ENCODE measurements around the gene RPAP3. TPM values are rescaled to one million over a fixed set of nuclear protein-coding genes. Genes with fewer than 3 reads are reported as not detected.

The RPAP3 gene
- total RNA-seq, 1 experiment from 2014 or later: 19.5 TPM

GRCh38 chr12:47736216-47736615 is 30.4 kb upstream of the RPAP3 start:
- Histone ChIP-seq H3K4me3 (ENCODE audit: insufficient read depth, low read depth, low read length) (no peak overlapping the region), H3K27me3 (ENCODE audit: control insufficient read depth, insufficient read depth, low read length) (0 out of 2 replicates have a peak, but pooled peaks cover 1% of the 10 kb centered on the region), H3K36me3 (replicated peaks; ENCODE audit: control insufficient read depth, insufficient read depth, low read length) (no peaks in the 10 kb centered on the region)
- DNase-seq: no peak

DNA sequence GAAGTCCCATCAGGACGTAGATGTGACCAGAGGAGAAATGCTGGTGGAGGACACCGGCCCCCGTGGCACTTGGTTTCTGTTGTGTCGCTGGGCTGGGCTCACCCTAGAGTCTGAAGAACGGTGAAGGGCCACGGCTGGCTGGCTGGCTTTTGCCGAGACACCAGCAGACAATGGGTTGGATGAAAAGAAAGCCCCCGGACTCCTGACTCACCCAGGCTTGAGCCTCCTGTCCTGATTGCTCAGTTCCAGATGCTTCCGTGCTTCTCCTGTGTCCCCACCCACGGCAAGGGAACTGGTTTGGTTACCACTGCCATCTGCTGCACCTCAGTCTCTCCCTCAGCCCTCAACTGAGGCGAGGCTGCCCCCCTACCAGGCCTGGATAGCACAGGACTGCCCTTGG is 29.8 kb upstream of the RPAP3 start:
- Histone ChIP-seq H3K36me3 (replicated peaks; ENCODE audit: control insufficient read depth, insufficient read depth, low read length) (no peaks in the 10 kb centered on the region), H3K4me3 (ENCODE audit: insufficient read depth, low read depth, low read length) (no peak overlapping the region), H3K27me3 (ENCODE audit: control insufficient read depth, insufficient read depth, low read length) (no peaks in the 10 kb centered on the region)
- DNase-seq: no peak

DNA sequence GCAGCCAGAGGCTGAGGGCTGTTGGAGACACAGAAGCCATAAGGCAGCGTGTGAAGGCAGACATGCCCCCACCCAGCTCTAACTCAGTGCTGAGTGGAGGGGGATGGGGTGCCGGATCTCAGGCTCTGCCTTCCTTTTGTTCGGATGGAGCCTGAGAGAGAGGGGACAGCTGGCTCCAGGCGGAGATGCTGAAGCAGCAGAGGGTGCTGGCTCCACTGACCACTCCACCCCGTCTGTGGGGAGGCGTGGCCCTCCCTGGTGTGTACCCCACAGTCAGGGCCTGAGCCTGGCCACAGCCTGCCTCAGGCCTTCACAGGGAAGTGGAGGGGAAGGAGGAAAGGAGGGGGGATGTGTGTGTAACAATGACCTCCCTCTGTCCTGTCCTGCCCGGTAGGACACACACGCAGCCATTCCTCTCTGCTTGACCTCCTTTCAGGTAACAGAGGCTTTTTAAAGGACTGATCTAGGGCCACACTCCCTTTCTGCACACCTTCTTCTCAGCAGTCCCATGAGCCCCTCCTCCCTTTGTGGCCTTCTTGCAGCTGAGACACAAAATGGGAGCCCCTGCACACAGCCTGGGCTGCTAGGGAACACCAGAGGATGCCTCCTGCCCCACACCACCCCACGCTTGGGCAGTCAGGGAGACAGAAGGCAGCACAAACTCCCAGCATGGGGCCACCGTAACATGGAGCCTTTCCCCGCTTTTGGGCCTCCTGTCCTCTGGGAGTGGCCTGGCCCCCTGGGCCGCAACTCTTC is 29.1 kb upstream of the RPAP3 start:
- Histone ChIP-seq H3K4me3 (ENCODE audit: insufficient read depth, low read depth, low read length) (no peak overlapping the region), H3K36me3 (replicated peaks; ENCODE audit: control insufficient read depth, insufficient read depth, low read length) (no peaks in the 10 kb centered on the region), H3K27me3 (ENCODE audit: control insufficient read depth, insufficient read depth, low read length) (no peaks in the 10 kb centered on the region)
- DNase-seq: peak; percentile 85

DNA sequence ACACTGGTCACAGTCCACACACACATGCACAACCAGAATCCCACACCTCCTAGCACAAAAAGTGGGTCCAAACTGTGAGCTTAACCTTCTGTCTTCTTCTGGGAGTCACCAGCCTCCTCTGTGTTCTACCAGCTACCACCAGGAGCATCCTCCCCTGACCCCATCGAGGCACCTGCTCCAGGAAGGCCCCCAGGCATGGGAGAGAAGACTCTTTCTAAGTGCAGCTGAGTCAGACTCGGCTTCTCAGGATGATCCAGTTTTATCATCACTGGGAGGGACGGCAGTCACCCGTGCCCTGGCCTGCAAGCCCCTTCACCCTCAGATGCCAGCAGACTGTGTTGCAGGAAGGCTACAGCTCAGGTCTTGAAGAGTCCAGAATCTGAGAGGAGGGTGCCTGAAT is 27.3 kb upstream of the RPAP3 start:
- DNase-seq: no peak
- Histone ChIP-seq H3K27me3 (ENCODE audit: control insufficient read depth, insufficient read depth, low read length) (no peaks in the 10 kb centered on the region; the same call in 1 of the 2 replicates), H3K4me3 (ENCODE audit: insufficient read depth, low read depth, low read length) (no peak overlapping the region), H3K36me3 (replicated peaks; ENCODE audit: control insufficient read depth, insufficient read depth, low read length) (no peaks in the 10 kb centered on the region)

DNA sequence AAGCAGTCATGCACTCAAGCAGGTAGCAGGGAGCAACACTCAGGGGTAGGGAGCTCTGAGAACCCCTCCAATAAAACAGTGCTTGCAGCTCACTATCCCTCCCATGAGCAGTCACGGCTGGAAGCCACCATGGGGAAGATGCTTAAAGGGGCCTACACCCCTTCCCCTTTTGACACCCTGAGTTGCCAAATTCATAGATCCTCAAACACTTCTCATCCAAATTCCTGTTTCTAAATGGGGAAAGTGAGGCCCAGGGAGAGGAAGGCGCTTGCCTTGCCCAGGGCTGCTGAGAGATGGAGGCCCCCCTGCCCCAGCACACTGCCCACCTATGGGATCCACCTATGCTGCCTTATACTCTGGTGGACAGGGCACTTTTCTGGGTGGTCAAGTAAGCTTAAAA is 26.7 kb upstream of the RPAP3 start:
- Histone ChIP-seq H3K36me3 (replicated peaks; ENCODE audit: control insufficient read depth, insufficient read depth, low read length) (no peaks in the 10 kb centered on the region), H3K4me3 (ENCODE audit: insufficient read depth, low read depth, low read length) (no peak overlapping the region), H3K27me3 (ENCODE audit: control insufficient read depth, insufficient read depth, low read length) (no peaks in the 10 kb centered on the region; the same call in 1 of the 2 replicates)
- no peak for DNase-seq

- Histone ChIP-seq H3K27me3 (ENCODE audit: control insufficient read depth, insufficient read depth, low read length) (no peaks in the 10 kb centered on the region; the same call in 1 of the 2 replicates), H3K4me3 (ENCODE audit: insufficient read depth, low read depth, low read length) (no peak overlapping the region), H3K36me3 (replicated peaks; ENCODE audit: control insufficient read depth, insufficient read depth, low read length) (no peaks in the 10 kb centered on the region)
- DNase-seq: no peak
These were observed 25.9 kb upstream of the RPAP3 start for GRCh38 chr12:47731723-47732122.

DNA sequence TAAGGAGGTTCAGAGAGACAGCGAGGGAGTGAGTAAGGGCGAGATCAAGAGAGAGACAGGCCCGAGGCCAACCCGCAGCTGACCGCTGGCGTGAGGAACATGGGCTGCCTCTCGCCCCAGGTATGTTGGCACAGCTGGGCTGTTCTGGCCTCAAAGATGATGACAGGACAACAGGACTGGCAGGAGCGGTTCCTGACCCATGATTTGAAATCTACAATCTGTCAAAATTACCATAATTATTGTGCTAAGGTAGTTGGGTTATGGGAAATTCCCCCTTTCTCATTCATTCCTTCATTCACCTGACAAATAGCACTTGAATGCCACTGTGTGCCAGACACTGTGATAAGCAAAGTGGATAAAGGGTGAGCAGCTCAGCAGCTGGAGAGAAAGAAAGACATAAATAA is 24.5 kb upstream of the RPAP3 start:
- no peaks in the 10 kb centered on the region; the same call in 1 of the 2 replicates for H3K27me3 ChIP-seq (ENCODE audit: control insufficient read depth, insufficient read depth, low read length)
- H3K36me3 ChIP-seq (replicated peaks; ENCODE audit: control insufficient read depth, insufficient read depth, low read length): no peaks in the 10 kb centered on the region
- no peak overlapping the region for H3K4me3 ChIP-seq (ENCODE audit: insufficient read depth, low read depth, low read length)
- DNase-seq: no peak

DNA sequence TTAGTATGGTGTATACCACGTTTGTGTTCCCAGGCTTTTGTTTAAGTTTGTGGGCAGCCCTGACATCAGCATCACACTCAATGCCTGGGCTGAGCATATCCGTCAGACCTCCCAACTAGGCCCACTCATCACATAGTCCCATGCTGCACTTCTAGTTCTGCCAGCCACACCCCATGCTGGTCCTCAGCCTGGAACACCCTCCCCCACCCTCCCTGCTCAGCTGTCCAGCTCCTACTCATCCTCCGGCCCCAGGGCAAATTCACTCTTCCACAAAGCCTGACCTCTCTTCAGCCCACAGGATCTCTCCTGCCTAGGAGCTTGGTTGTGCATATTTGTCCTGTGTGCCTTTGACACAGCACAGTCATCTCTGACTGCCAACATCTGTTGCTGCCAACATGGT is 23.4 kb upstream of the RPAP3 start:
- Histone ChIP-seq H3K4me3 (ENCODE audit: insufficient read depth, low read depth, low read length) (no peak overlapping the region), H3K27me3 (ENCODE audit: control insufficient read depth, insufficient read depth, low read length) (no peaks in the 10 kb centered on the region; the same call in 1 of the 2 replicates), H3K36me3 (replicated peaks; ENCODE audit: control insufficient read depth, insufficient read depth, low read length) (no peaks in the 10 kb centered on the region)
- no peak for DNase-seq

- DNase-seq: no peak
- Histone ChIP-seq H3K36me3 (replicated peaks; ENCODE audit: control insufficient read depth, insufficient read depth, low read length) (no peaks in the 10 kb centered on the region), H3K27me3 (ENCODE audit: control insufficient read depth, insufficient read depth, low read length) (peaks cover 2% of the 10 kb centered on the region; the same call in 1 of the 2 replicates), H3K4me3 (ENCODE audit: insufficient read depth, low read depth, low read length) (no peak overlapping the region)
These were observed 20.1 kb upstream of the RPAP3 start for GRCh38 chr12:47725893-47726292.

GRCh38 chr12:47725091-47725772 is 19.4 kb upstream of the RPAP3 start, which contains the start of gene ENDOU:
Gene ENDOU, minus strand, starts transcription at chr12:47725490. Its CDS starts 77 bp downstream, at chr12:47725413.
- Histone ChIP-seq H3K27me3 (ENCODE audit: control insufficient read depth, insufficient read depth, low read length) (peaks cover 2% of the 10 kb centered on the region; the same call in 1 of the 2 replicates), H3K4me3 (ENCODE audit: insufficient read depth, low read depth, low read length) (no peak within 1 kb of the TSS), H3K36me3 (replicated peaks; ENCODE audit: control insufficient read depth, insufficient read depth, low read length) (no peaks in the 10 kb centered on the region)
- no peak for DNase-seq

- Histone ChIP-seq H3K36me3 (replicated peaks; ENCODE audit: control insufficient read depth, insufficient read depth, low read length) (no peaks in the 10 kb centered on the region), H3K4me3 (ENCODE audit: insufficient read depth, low read depth, low read length) (no peak overlapping the region), H3K27me3 (ENCODE audit: control insufficient read depth, insufficient read depth, low read length) (peaks cover 2% of the 10 kb centered on the region; the same call in 1 of the 2 replicates)
- no peak for DNase-seq
These were observed 17.3 kb upstream of the RPAP3 start for GRCh38 chr12:47722941-47723631.

- H3K4me3 ChIP-seq (ENCODE audit: insufficient read depth, low read depth, low read length): no peak overlapping the region
- no peak for DNase-seq
- peaks cover 3% of the 10 kb centered on the region; the same call in 1 of the 2 replicates for H3K27me3 ChIP-seq (ENCODE audit: control insufficient read depth, insufficient read depth, low read length)
- H3K36me3 ChIP-seq (replicated peaks; ENCODE audit: control insufficient read depth, insufficient read depth, low read length): no peaks in the 10 kb centered on the region
These were observed 16.5 kb upstream of the RPAP3 start for GRCh38 chr12:47722136-47722834.

DNA sequence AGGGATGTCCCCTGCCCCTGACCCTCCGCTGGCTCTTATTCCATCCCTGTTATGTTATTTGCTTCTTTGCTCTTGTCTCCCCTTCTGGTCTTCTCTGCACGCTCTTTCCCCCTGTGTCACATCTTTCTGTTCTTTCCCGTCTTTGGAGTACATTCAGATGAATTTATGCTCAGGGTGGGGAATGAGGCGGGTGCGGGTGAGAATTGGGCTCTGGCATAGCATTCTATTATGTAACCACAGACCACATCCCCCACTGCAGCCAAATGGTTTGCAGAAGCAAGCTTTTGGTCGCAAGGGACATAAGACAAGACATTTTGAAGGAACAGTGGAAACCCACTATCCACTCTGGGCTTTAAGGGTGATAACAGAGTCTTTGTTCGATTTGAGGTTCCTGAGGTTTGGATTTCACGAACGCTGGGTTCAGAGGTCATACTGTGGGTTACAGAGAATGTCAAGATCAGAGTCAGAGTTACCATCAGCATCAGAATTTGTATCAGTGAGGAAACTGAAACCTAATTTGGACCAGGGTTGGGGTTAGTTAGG is 15.7 kb upstream of the RPAP3 start:
- Histone ChIP-seq H3K27me3 (ENCODE audit: control insufficient read depth, insufficient read depth, low read length) (peaks cover 10% of the 10 kb centered on the region), H3K36me3 (replicated peaks; ENCODE audit: control insufficient read depth, insufficient read depth, low read length) (no peaks in the 10 kb centered on the region), H3K4me3 (ENCODE audit: insufficient read depth, low read depth, low read length) (no peak overlapping the region)
- no peak for DNase-seq

DNA sequence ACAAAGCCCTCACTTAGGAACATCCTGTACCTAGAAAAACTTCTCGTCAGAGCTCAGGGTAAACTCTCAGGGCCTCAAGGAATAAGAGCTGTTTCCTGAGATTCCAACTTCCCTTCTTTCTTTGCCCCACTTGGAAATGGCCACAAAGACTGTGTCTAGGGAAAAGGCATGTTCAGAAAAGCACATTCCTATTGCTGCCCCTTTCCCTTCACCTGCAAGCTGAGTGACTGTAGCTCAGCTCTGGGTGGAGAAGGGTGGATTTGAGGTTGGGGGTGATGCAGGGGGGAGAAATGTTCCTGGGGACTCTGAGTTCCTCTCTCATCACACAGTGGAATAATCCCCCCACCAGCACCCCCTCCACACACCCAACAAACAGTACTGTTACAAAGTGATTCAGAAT is 12.7 kb upstream of the RPAP3 start:
- peaks cover 21% of the 10 kb centered on the region for H3K27me3 ChIP-seq (ENCODE audit: control insufficient read depth, insufficient read depth, low read length)
- no peak for DNase-seq
- no peak overlapping the region for H3K4me3 ChIP-seq (ENCODE audit: insufficient read depth, low read depth, low read length)
- no peaks in the 10 kb centered on the region for H3K36me3 ChIP-seq (replicated peaks; ENCODE audit: control insufficient read depth, insufficient read depth, low read length)
